GM12874 (cell line): Measurements from ENCODE around the gene MKKS.

ENCODE experiments used
- TF ChIP-seq, protein P1 (sequence below): IDR thresholded peaks from 2 replicates; pipeline ENCODE4 v1.5.1; 2011; ENCODE audit warnings: low read depth, mild to moderate bottlenecking, control low read depth, low read length, moderate library complexity; ENCODE audit not compliant: insufficient read depth

The MKKS gene

DNA sequence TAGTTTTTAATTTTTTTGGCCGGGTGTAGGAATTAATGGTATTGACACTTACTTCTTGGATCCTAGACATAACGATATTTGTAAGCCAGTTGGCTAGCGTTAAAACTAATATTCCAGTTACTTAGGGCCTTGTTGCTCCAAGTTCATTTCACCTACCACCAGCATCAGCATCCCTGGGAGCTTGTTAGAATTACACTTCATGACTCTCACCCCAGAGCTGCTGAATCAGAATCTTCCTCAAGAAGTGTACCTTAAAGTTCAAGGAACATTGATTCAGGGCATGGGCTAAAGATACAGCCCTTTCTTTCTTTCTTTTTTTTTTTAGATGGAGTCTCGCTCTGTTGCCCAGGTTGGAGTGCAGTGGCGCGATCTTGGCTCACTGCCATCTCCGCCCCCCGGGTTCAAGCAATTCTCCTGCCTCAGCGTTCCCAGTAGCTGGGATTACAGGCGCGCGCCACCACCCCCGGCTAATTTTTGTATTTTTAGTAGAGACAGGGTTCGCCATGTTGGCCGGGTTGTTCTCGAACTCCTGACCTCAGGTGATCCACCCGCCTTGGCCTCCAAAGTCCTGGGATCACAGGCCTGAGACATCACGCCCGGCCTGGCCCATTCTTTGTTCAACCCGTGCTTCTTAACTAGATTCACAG lies 2.2 kb upstream of the MKKS start:
- TF ChIP-seq, protein P1, sequence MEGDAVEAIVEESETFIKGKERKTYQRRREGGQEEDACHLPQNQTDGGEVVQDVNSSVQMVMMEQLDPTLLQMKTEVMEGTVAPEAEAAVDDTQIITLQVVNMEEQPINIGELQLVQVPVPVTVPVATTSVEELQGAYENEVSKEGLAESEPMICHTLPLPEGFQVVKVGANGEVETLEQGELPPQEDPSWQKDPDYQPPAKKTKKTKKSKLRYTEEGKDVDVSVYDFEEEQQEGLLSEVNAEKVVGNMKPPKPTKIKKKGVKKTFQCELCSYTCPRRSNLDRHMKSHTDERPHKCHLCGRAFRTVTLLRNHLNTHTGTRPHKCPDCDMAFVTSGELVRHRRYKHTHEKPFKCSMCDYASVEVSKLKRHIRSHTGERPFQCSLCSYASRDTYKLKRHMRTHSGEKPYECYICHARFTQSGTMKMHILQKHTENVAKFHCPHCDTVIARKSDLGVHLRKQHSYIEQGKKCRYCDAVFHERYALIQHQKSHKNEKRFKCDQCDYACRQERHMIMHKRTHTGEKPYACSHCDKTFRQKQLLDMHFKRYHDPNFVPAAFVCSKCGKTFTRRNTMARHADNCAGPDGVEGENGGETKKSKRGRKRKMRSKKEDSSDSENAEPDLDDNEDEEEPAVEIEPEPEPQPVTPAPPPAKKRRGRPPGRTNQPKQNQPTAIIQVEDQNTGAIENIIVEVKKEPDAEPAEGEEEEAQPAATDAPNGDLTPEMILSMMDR: no peak

GRCh38 chr20:10434832-10435812 lies 1.1 kb upstream of the MKKS start, which contains the start of gene SLX4IP:
SLX4IP (plus strand) TSS chr20:10435305; CDS start chr20:10458205, 22,900 bp downstream.
- TF ChIP-seq, protein P1: no peak

DNA sequence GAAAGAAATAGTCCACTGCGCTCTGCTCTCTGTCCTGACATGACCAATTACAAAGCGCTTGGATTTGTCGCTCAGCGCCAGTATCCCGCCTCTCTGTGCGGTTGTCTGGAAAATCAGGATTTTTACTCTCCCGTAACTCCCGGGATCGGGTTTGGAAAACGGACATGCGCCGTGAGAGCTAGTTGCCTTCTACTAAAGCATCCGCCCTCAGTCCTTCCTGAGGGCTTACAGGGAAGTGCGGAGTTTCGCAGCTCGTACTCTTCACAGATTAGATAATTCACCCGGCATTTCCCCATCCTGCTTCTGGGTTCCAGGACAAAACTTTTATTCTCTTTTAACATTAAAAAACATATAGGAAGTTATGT lies 427 bp upstream of the MKKS start:
- TF ChIP-seq, protein P1: no peak

DNA sequence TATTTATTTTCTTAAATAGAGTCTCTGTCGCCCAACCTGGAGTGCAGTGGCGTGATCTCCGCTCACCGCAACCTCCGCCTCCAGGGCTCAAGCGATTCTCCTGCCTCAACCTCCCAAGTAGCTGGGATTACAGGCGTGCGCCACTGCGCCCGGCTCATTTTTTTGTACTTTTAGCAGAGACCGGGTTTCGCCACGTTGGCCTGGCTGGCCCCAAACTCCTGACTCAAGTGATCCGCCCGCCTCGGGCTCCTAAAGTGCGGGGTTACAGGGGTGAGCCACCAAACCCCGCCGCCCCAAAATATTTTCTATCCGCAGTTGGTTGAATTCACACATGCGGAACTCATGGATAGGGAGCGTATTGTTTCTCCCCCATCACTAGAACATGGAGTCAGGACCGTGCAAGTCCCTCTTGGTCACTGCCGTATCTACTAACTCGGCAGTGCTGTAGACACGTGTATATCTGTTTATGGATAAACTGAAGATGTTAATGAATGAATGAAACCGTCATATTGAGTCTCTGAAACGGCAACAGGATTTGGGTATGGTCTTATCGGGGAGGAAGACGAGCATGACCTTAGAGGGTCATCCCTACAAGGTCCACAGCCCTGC lies 904 bp downstream of the MKKS start:
- TF ChIP-seq, protein P1: no peak

DNA sequence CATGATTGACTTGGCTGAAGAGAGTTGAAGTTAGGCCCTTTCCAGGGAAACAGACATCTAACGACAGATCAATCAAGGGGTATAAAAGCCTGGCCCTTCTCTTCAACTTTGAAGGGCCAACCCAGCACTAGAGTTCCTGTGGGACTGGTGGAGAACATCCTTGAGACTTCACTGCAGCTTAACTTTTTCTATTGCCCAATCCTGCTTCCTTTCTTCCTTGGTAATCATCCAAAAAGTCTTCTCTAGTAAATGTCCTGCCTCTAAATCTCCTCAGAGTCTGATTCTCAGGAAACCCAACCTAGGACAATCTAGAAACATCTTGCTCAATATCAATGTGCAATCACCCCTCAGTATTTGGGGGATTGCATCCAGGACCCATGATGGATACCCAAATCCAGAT lies 1.9 kb downstream of the MKKS start:
- TF ChIP-seq, protein P1: no peak

GRCh38 chr20:10430704-10431103 lies 3.3 kb downstream of the MKKS start:
- TF ChIP-seq, protein P1: no peak

DNA sequence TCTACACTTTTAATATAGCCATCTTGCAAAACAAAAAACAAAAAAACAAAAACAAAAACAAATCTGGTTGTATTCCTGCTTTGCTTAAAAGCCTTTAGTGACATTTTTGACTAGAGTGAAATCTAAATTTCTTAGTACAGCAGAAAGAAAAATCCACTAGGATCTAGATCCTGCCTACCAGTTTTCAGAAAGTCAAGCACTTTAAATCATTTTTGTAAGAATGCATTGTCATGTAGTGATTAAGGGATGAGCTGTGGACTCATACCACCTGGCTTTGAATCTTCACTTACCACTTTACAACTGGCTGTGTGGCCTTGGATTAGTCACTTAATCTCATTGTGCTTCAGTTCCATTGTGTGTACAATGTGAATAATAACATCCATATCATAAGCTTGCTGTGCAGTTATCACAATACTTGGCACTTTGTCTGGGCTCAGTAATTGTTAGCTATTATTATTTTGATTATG lies 4.0 kb downstream of the MKKS start:
- TF ChIP-seq, protein P1: no peak
